ENCODE results near the gene RUBCN. TPM values are rescaled to one million over a fixed set of nuclear protein-coding genes. Genes with fewer than 3 reads are reported as not detected.
A peak's percentile ranks its signal among the peaks of the same experiment; 100 is the strongest.

The RUBCN gene
- total and polyA plus RNA-seq, 9 of the 15 experiments (the other 6 are each of a cell fraction or from before 2014, with no cell fraction given), result 8.4 to 24.0 (median 11.9) TPM

DNA sequence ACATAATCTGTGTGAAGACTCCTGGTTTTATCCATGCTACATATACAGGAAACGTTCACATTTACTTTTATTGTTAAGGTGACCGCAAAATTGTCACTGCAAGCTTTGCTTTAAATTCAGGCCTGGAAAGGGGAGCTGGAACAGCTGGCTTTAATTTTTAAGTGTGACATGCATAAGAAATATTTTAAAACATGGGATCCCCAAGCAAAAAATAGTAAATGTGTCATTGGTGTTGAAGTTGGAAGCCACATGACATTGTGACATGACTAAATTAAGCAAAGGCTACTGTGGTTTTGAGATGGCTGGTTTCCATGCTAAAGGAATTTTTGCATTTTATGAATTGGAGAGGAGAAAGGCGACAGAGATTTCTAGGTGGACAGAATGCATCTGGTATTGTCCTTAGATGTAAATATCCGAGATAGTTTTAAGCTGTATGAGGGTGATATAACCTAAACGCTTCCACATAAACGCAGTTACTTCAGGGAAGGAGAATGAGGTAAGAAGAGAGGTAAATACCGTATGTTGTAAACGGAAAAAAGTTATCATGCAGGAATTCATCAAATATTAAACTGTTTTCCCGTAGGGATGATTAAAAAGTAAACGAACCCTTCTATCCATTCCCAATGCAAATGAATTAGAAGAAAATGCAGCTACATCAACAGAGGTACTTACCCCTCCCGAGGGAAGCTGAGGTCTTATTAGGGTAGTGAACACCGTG, 12.1 kb upstream of the RUBCN start:
- 28% methylated on average over 12 of the region's 12 CpGs for WGBS (ENCODE audit: insufficient coverage, low coverage, missing lambda C conversion rate)
- H2AFZ ChIP-seq (ENCODE audit: low read depth, low read length), result peak overlapping the region; percentile 98
- H4K20me1 ChIP-seq (replicated peaks; ENCODE audit: control insufficient read depth, insufficient read depth, low read length), result no peaks in the 10 kb centered on the region; the same call in 1 of the 2 replicates
- peak overlapping the region; percentile 86; the same call in 2 of the 3 replicates for H3K27ac ChIP-seq (ENCODE audit: extremely low read depth, low read depth, low read length)
- ATAC-seq, result no peak
- H3K4me1 ChIP-seq (replicated peaks in 1 of 2; ENCODE audit: control insufficient read depth in 2 of 2, insufficient read depth in 2 of 2, low read length in 2 of 2), result peaks cover 30 to 31% of the 10 kb centered on the region in 2 experiments; a peak in 4 of 5 replicates
- DNase-seq (ENCODE audit: extremely low read depth in 1 of 4, low spot score in 3 of 4), result no peak
- peak overlapping the region; percentile 76 for H3K4me3 ChIP-seq
- BruUV-seq (replicated peaks), result no TSS peak
- H3K4me2 ChIP-seq (ENCODE audit: insufficient read depth, low read length), result peak overlapping the region; percentile 80
- peaks cover 37% of the 10 kb centered on the region for H3K79me2 ChIP-seq (ENCODE audit: control insufficient read depth, insufficient read depth, low read length)
- TF ChIP-seq ZNF354B (CRISPR knock-in tag; IDR thresholded peaks at IDR 0.05) (0 out of 2 replicates have a peak, but pooled peaks have one; percentile 5), ZFX (CRISPR knock-in tag; IDR thresholded peaks at IDR 0.05) (peak; percentile 20; the same call in 1 of the 2 replicates), ZNF507 (tag; conservative IDR thresholded peaks at IDR 0.05) (peak; percentile 88), CREM (IDR thresholded peaks at IDR 0.05; ENCODE audit: low read depth) (no peak), ZNF76 (CRISPR knock-in tag; IDR thresholded peaks at IDR 0.05; ENCODE audit: borderline replicate concordance) (no peak)
- no peaks in the 10 kb centered on the region for H3K27me3 ChIP-seq (ENCODE audit: control insufficient read depth in 2 of 2, insufficient read depth in 2 of 2, low read length in 2 of 2)
- no peaks in the 10 kb centered on the region for H3K36me3 ChIP-seq (ENCODE audit: control insufficient read depth, insufficient read depth, low read length)
- FAIRE-seq, result peak; percentile 66
- ChIA-PET POLR2A (interaction anchor here (0.7 to 1.9 kb wide), 6 partner anchors 9 to 301 kb away, joined by 3 to 17 read pairs (median 5); partner anchors contain the start of genes LRCH3 and RUBCN), CTCF (ENCODE audit: low intra/inter-chr PET ratio) (no interaction called here)
- H3K9me1 ChIP-seq (ENCODE audit: control insufficient read depth, insufficient read depth, low read length), result no peaks in the 10 kb centered on the region
- in situ Hi-C loops (cut with MboI) (no loop called here), intact Hi-C loops (cut with micrococcal nuclease) (loop anchor here (1.0 kb wide), 1 partner anchor 43 kb away; the partner anchor contains the start of gene LRCH3)
- peak overlapping the region; percentile 49 to 97 for H3K9ac ChIP-seq (ENCODE audit: insufficient read depth in 1 of 2, low read depth in 2 of 2, low read length in 2 of 2)
- no peaks in the 10 kb centered on the region for H3K9me3 ChIP-seq (replicated peaks; ENCODE audit: control insufficient read depth, insufficient read depth, low read depth, low read length)
